H1 (cell line): ENCODE measurements around the gene TMTC4. TPM values are rescaled to one million over a fixed set of nuclear protein-coding genes. Genes with fewer than 3 reads are reported as not detected.
A peak's percentile ranks its signal among the peaks of the same experiment; 100 is the strongest.

Source experiments
- CTCF ChIA-PET: fragments of 300-600 bp; sonication (Branson Sonifier 250); formaldehyde crosslinking; loops from one replicate; lab custom pipeline; 2021; ENCODE audit not compliant: partially characterized antibody; lab: Charles Lee
- POLR2A ChIA-PET: fragments of 300-600 bp; sonication (Branson Sonifier 250); formaldehyde crosslinking; loops from one replicate; lab custom pipeline; 2021; ENCODE audit warnings: inconsistent platforms; ENCODE audit not compliant: partially characterized antibody; lab: Charles Lee
- DNase-seq, 2 experiments: peaks; one replicate each; pipeline versions ENCODE4 v3.0.0 to v3.0.0-alpha.2; 2010 to 2022; ENCODE audit warnings: low spot score in 2 of 2, low read depth in 1 of 2, mixed read lengths in 1 of 2
- FAIRE-seq: peaks from 2 replicates; lab custom pipeline; 2011; peaks lifted over from hg19 to GRCh38; lab: Jason Lieb, UNC
- H2AFZ ChIP-seq: 2 replicates; pipeline ENCODE4 v1.8.1; 2012; ENCODE audit warnings: low read length, inconsistent platforms
- H2AK5ac ChIP-seq: 2 replicates; pipeline ENCODE4 v1.6.1; 2013; ENCODE audit warnings: low read depth, low read length
- H2BK120ac ChIP-seq: replicated peaks from 2 replicates; pipeline ENCODE3; 2013; ENCODE audit warnings: low read depth, low read length, inconsistent platforms
- H2BK12ac ChIP-seq: 2 replicates; pipeline ENCODE4 v1.6.1; 2013; ENCODE audit warnings: low read depth, low read length
- H2BK15ac ChIP-seq: 2 replicates; pipeline ENCODE4 v1.6.1; 2013; ENCODE audit warnings: low read length
- H2BK20ac ChIP-seq: 2 replicates; pipeline ENCODE4 v1.6.1; 2013; ENCODE audit warnings: low read length
- H2BK5ac ChIP-seq: 2 replicates; pipeline ENCODE4 v1.6.1; 2013; ENCODE audit warnings: low read depth, low read length
- H3K14ac ChIP-seq: 2 replicates; pipeline ENCODE4 v1.6.1; 2013; ENCODE audit warnings: inconsistent platforms; ENCODE audit not compliant: insufficient read length
- H3K18ac ChIP-seq: 2 replicates; pipeline ENCODE4 v1.6.1; 2013; ENCODE audit warnings: low read length; ENCODE audit errors: extremely low read depth
- H3K23ac ChIP-seq: 2 replicates; pipeline ENCODE4 v1.6.1; 2013; ENCODE audit warnings: inconsistent platforms; ENCODE audit not compliant: insufficient read length
- H3K23me2 ChIP-seq: 2 replicates; pipeline ENCODE4 v1.6.1; 2013; ENCODE audit warnings: low read depth, low read length
- H3K27ac ChIP-seq: 2 replicates; pipeline ENCODE4 v1.6.1; 2011; ENCODE audit warnings: low read depth, low read length, inconsistent platforms
- H3K27me3 ChIP-seq, 4 experiments: replicated peaks in 1 of 4; 1 replicate in 1 of 4; 2 replicates in 3 of 4; pipeline versions ENCODE4 v1.6.1 to v1.8.1; 2011 to 2013; ENCODE audit warnings: low read length in 3 of 4, mild to moderate bottlenecking in 3 of 4, inconsistent platforms in 2 of 4, mixed read lengths in 2 of 4, moderate library complexity in 1 of 4; ENCODE audit not compliant: control insufficient read depth in 3 of 4, insufficient read depth in 3 of 4; ENCODE audit errors: extremely low read depth in 1 of 4
- H3K36me3 ChIP-seq, 4 experiments: 2 replicates each; pipeline versions ENCODE4 v1.6.1 to v1.8.1; 2011 to 2013; ENCODE audit warnings: mild to moderate bottlenecking in 4 of 4, low read length in 3 of 4, moderate library complexity in 2 of 4, control low read depth in 1 of 4, inconsistent platforms in 1 of 4; ENCODE audit not compliant: insufficient read depth in 4 of 4, control insufficient read depth in 2 of 4
- H3K4ac ChIP-seq: replicated peaks from 2 replicates; pipeline ENCODE3; 2013; ENCODE audit warnings: low read length, low read depth, mixed read lengths, inconsistent platforms; ENCODE audit not compliant: insufficient read length
- H3K4me1 ChIP-seq, 4 experiments: replicated peaks in 1 of 4; 1 replicate in 1 of 4; 2 replicates in 3 of 4; pipeline versions ENCODE4 v1.6.1 to v1.8.1; 2011 to 2013; ENCODE audit warnings: low read length in 3 of 4, inconsistent platforms in 2 of 4, mixed read lengths in 1 of 4; ENCODE audit not compliant: insufficient read depth in 4 of 4, control insufficient read depth in 3 of 4
- H3K4me2 ChIP-seq, 2 experiments: 2 replicates each; pipeline versions ENCODE4 v1.6.1 to v1.8.1; 2011 to 2013; ENCODE audit warnings: low read depth in 2 of 2, low read length in 2 of 2, control low read depth in 1 of 2, inconsistent platforms in 1 of 2, mild to moderate bottlenecking in 1 of 2; ENCODE audit not compliant: insufficient read depth in 1 of 2
- H3K4me3 ChIP-seq, 4 experiments: fragments of 200-600, 300-600 bp in 1 of 4; sonication (generic), shearing (Covaris generic), sonication (Bioruptor Twin) in 1 of 4; 2 replicates each; pipeline versions ENCODE4 v1.5.1 to v1.8.1; 2011 to 2016; ENCODE audit warnings: low read length in 4 of 4, low read depth in 3 of 4, control low read depth in 2 of 4, inconsistent platforms in 2 of 4, mild to moderate bottlenecking in 2 of 4, mixed read lengths in 1 of 4, moderate library complexity in 1 of 4; ENCODE audit not compliant: insufficient read depth in 2 of 4; ENCODE audit errors: extremely low read depth in 1 of 4
- H3K56ac ChIP-seq: replicated peaks from 2 replicates; pipeline ENCODE3; 2013; ENCODE audit warnings: low read depth, mild to moderate bottlenecking, mixed read lengths, low read length, inconsistent platforms; ENCODE audit not compliant: insufficient read length
- H3K79me1 ChIP-seq: 2 replicates; pipeline ENCODE4 v1.6.1; 2013; ENCODE audit warnings: low read depth, low read length, control low read depth
- H3K79me2 ChIP-seq, 2 experiments: 2 replicates each; pipeline versions ENCODE4 v1.6.1 to v1.8.1; 2012 to 2013; ENCODE audit warnings: low read length in 2 of 2, mild to moderate bottlenecking in 2 of 2, inconsistent platforms in 1 of 2; ENCODE audit not compliant: insufficient read depth in 2 of 2, control insufficient read depth in 1 of 2
- H3K9ac ChIP-seq, 4 experiments: replicated peaks in 1 of 4; 1 replicate in 1 of 4; 2 replicates in 3 of 4; pipeline versions ENCODE4 v1.6.1 to v1.8.1; 2011 to 2013; ENCODE audit warnings: low read depth in 3 of 4, low read length in 3 of 4, control low read depth in 2 of 4, mild to moderate bottlenecking in 2 of 4, moderate library complexity in 2 of 4, inconsistent platforms in 1 of 4; ENCODE audit errors: extremely low read depth in 1 of 4
- H3K9me3 ChIP-seq, 2 experiments: 2 replicates each; pipeline versions ENCODE4 v1.6.1 to v1.8.1; 2012 to 2013; ENCODE audit warnings: mild to moderate bottlenecking in 2 of 2, moderate library complexity in 2 of 2, control low read depth in 1 of 2, inconsistent platforms in 1 of 2, low read depth in 1 of 2, low read length in 1 of 2, mixed read lengths in 1 of 2; ENCODE audit not compliant: insufficient read depth in 2 of 2
- H4K20me1 ChIP-seq, 2 experiments: replicated peaks in 1 of 2; 2 replicates each; pipeline versions ENCODE3 to v1.8.1; 2011 to 2013; ENCODE audit warnings: inconsistent platforms in 2 of 2, low read length in 2 of 2, mild to moderate bottlenecking in 1 of 2; ENCODE audit not compliant: insufficient read depth in 2 of 2, control insufficient read depth in 1 of 2
- H4K5ac ChIP-seq: 2 replicates; pipeline ENCODE4 v1.6.1; 2013; ENCODE audit warnings: low read length, low read depth, mixed read lengths, inconsistent platforms; ENCODE audit not compliant: insufficient read length
- H4K8ac ChIP-seq: 2 replicates; pipeline ENCODE4 v1.8.0; 2013; ENCODE audit warnings: mild to moderate bottlenecking, moderate library complexity, low read length, inconsistent platforms; ENCODE audit not compliant: insufficient read depth; ENCODE audit errors: extremely low read depth
- H4K91ac ChIP-seq: replicated peaks from 2 replicates; pipeline ENCODE3; 2013; ENCODE audit warnings: low read length, mixed read lengths, inconsistent platforms; ENCODE audit not compliant: insufficient read length
- BCL11A ChIP-seq, 2 experiments: IDR thresholded peaks; one replicate each; pipeline ENCODE4 v1.6.1; 2011; ENCODE audit warnings: low read depth in 2 of 2, low read length in 2 of 2, mild to moderate bottlenecking in 2 of 2
- SIRT6 ChIP-seq: IDR thresholded peaks from one replicate; pipeline ENCODE4 v1.7.1; 2012; ENCODE audit warnings: low read length, inconsistent platforms
- WGBS, 2 experiments: shearing (Covaris generic) in 1 of 2; methylation state at CpG; one replicate each; pipeline versions ENCODE4 v1.1.6 to v1.1.7; 2013 to 2015; ENCODE audit warnings: low lambda C conversion rate in 2 of 2, mixed read lengths in 2 of 2, inconsistent platforms in 1 of 2, low coverage in 1 of 2, missing lambda C conversion rate in 1 of 2; ENCODE audit not compliant: insufficient replicate concordance in 2 of 2, insufficient coverage in 1 of 2, insufficient read length in 1 of 2; ENCODE audit errors: extremely low coverage in 1 of 2, missing lambda C conversion rate in 1 of 2; 5-methylcytosine and 5-hydroxymethylcytosine counted together
- polyA plus RNA-seq, 7 experiments: library from polyadenylated mRNA; depleted of rRNA in 3 of 7; stranded (reverse) in 5 of 7; unstranded in 2 of 7; fragments of >200 nt in 5 of 7; fragments of 200-250 nt in 2 of 7; gene quantifications; 1 replicate in 5 of 7; 2 replicates in 1 of 7; 4 replicates in 1 of 7; pipeline versions ENCODE4 v1.2.1 to v1.2.3, GENCODE V29; 2011 to 2013; ENCODE audit warnings: missing spikeins in 2 of 7, mixed read lengths in 2 of 7
- total RNA-seq: library from RNA; stranded (reverse); fragmentation: NEBNext Ultra II Directional; extraction: Animal tissue kit (Norgen Biotek cat#: 25700); gene quantifications from 2 replicates; pipeline ENCODE4 v1.2.1, GENCODE V29; 2021
- TF ChIP-seq, protein P1 (sequence below): IDR thresholded peaks from 2 replicates; pipeline ENCODE4 v1.6.1; 2012; ENCODE audit warnings: low read length, inconsistent platforms
- TF ChIP-seq, protein P2 (sequence below): IDR thresholded peaks from 2 replicates; pipeline ENCODE4 v1.6.1; 2011; ENCODE audit warnings: low read depth, mild to moderate bottlenecking, low read length; ENCODE audit not compliant: insufficient read depth

TMTC4 gene
- total and polyA plus RNA-seq, 2 of the 8 experiments (the other 6 are each of a cell fraction or from before 2014, with no cell fraction given): 26.3 to 42.6 TPM

DNA sequence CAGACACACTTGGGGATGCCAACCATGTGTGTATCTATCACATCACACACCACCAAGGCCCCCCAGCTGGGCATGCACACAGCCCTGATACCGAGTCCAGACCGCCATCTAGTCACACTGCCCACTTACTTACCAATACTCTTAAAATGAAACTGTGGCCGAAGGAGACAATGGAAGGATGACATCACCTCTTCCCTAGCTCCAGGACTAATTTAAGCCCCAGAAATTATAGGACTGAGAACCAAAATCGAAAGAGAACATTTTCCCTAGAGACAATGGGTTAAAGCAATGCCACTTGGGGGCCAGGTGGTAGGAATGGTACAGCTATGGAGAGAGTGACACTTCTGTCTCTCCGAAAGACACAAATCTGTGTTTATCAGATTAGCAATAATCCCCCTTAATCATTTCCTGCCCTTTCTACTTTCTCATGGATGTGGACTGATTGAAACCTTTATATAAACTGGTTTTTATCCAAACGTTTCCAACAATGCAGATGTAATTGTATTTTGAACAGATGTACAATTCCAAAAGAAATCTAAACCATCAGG, 85.3 kb downstream of the TMTC4 start:
- Histone ChIP-seq H3K23me2 (peaks cover 1% of the 10 kb centered on the region; the same call in 1 of the 2 replicates), H4K91ac (peak overlapping the region; percentile 96), H2BK15ac (peak overlapping the region; percentile 99), H3K79me2 (no peaks in the 10 kb centered on the region), H3K27me3 (peaks cover 0 to 6% (median 6%) of the 10 kb centered on the region in 4 experiments; a peak in 6 of 7 replicates), H2BK5ac (peak overlapping the region; percentile 35; the same call in 1 of the 2 replicates), H2BK12ac (peak overlapping the region; percentile 87; the same call in 1 of the 2 replicates), H3K4ac (peak overlapping the region; percentile 71), H3K18ac (no peak overlapping the region), H3K56ac (no peak overlapping the region), H2BK20ac (peak overlapping the region; percentile 86; the same call in 1 of the 2 replicates), H2BK120ac (no peak overlapping the region), H3K27ac (no peak overlapping the region), H3K23ac (no peak overlapping the region), H4K20me1 (no peaks in the 10 kb centered on the region), H3K9me3 (no peaks in the 10 kb centered on the region), H4K5ac (peak overlapping the region; percentile 34), H3K9ac (no peak overlapping the region), H3K14ac (no peak overlapping the region), H3K4me2 (0 out of 4 replicates have a peak overlapping the region, but pooled peaks of 1 of the 2 experiments have one; percentile 66), H4K8ac (peak overlapping the region; percentile 80; the same call in 1 of the 2 replicates), H3K4me1 (peaks cover 0 to 2% (median 0%) of the 10 kb centered on the region in 4 experiments; a peak in 1 of 7 replicates), H3K36me3 (no peaks in the 10 kb centered on the region; a peak in 1 of 8 replicates), H3K79me1 (no peaks in the 10 kb centered on the region), H2AFZ (peak overlapping the region; percentile 97; the same call in 1 of the 2 replicates), H2AK5ac (no peak overlapping the region), H3K4me3 (no peak overlapping the region)
- ChIA-PET POLR2A (no interaction called here), CTCF (interaction anchor here (0.7 to 11.7 kb wide), 9 partner anchors 10 to 145 kb away, joined by 3 to 128 read pairs (median 4); no protein-coding TSS in a partner anchor)
- FAIRE-seq (no peak), DNase-seq (no peak)
- TF ChIP-seq BCL11A (IDR thresholded peaks at IDR 0.05; ENCODE audit: low read depth in 2 of 2, low read length in 2 of 2): no peak
- TF ChIP-seq, protein P1, sequence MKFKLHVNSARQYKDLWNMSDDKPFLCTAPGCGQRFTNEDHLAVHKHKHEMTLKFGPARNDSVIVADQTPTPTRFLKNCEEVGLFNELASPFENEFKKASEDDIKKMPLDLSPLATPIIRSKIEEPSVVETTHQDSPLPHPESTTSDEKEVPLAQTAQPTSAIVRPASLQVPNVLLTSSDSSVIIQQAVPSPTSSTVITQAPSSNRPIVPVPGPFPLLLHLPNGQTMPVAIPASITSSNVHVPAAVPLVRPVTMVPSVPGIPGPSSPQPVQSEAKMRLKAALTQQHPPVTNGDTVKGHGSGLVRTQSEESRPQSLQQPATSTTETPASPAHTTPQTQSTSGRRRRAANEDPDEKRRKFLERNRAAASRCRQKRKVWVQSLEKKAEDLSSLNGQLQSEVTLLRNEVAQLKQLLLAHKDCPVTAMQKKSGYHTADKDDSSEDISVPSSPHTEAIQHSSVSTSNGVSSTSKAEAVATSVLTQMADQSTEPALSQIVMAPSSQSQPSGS: 0 out of 2 replicates have a peak, but pooled peaks have one; percentile 6
- TF ChIP-seq SIRT6: no peak
- TF ChIP-seq, protein P2, sequence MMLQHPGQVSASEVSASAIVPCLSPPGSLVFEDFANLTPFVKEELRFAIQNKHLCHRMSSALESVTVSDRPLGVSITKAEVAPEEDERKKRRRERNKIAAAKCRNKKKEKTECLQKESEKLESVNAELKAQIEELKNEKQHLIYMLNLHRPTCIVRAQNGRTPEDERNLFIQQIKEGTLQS: no peak
- 87% methylated on average over 6 of the region's 6 CpGs; no CpG with 5 or more reads in 1 of the 2 experiments for whole genome bisulfite sequencing, 2 experiments
